Stimulated activated effector memory CD8-positive, alpha-beta T cell treated with anti-CD3 and anti-CD28 coated beads, Interleukin-12 subunit alpha, Interleukin-12 subunit beta, amount 100 ng/mL, for 72 hours (primary cell): ENCODE data around the gene TSPO.

Experiments used
- ATAC-seq: fragments of 150-1000 bp; cut with Tn5 transposase; 2 replicates; pipeline ENCODE4 v1.10.0; 2021
- DNase-seq, 2 donors: peaks; one replicate each; pipeline ENCODE4 v3.0.0; 2021 to 2022; ENCODE audit warnings: low spot score in 2 of 2
- H3K27ac Mint-ChIP-seq: one replicate; pipeline ENCODE4 v1.8.0; 2022; ENCODE audit warnings: mild to moderate bottlenecking, mixed read lengths
- H3K36me3 Mint-ChIP-seq: one replicate; pipeline ENCODE4 v1.8.0; 2022; ENCODE audit warnings: mild to moderate bottlenecking, mixed read lengths
- H3K4me1 Mint-ChIP-seq: one replicate; pipeline ENCODE4 v1.8.0; 2022; ENCODE audit warnings: mixed read lengths
- H3K4me3 Mint-ChIP-seq: one replicate; pipeline ENCODE4 v1.8.0; 2022; ENCODE audit warnings: mild to moderate bottlenecking, mixed read lengths
- H3K9me3 Mint-ChIP-seq: one replicate; pipeline ENCODE4 v1.8.0; 2022; ENCODE audit warnings: mixed read lengths

Gene TSPO

GRCh38 chr22:43163241-43163795 lies 12.0 kb downstream of the TSPO start:
- no peak for DNase-seq
- Mint-ChIP-seq H3K36me3 (peaks cover 28% of the 10 kb centered on the region), H3K4me1 (peaks cover 12% of the 10 kb centered on the region), H3K4me3 (no peak overlapping the region), H3K9me3 (no peaks in the 10 kb centered on the region), H3K27ac (peak overlapping the region; percentile 46)
- no peak for ATAC-seq

GRCh38 chr22:43164636-43165035 lies 13.3 kb downstream of the TSPO start:
- Mint-ChIP-seq H3K4me3 (no peak overlapping the region), H3K4me1 (peaks cover 7% of the 10 kb centered on the region), H3K36me3 (peaks cover 28% of the 10 kb centered on the region), H3K9me3 (no peaks in the 10 kb centered on the region), H3K27ac (peak overlapping the region; percentile 46)
- ATAC-seq: no peak
- DNase-seq: no peak

GRCh38 chr22:43166132-43166930 lies 15.0 kb downstream of the TSPO start:
- no peak overlapping the region for H3K4me3 Mint-ChIP-seq
- no peak overlapping the region for H3K27ac Mint-ChIP-seq
- H3K36me3 Mint-ChIP-seq: peaks cover 39% of the 10 kb centered on the region
- H3K9me3 Mint-ChIP-seq: no peaks in the 10 kb centered on the region
- ATAC-seq (no peak), DNase-seq (no peak)
- peaks cover 7% of the 10 kb centered on the region for H3K4me1 Mint-ChIP-seq

- DNase-seq: no peak
- H3K4me3 Mint-ChIP-seq: no peak overlapping the region
- ATAC-seq: no peak
- no peak overlapping the region for H3K27ac Mint-ChIP-seq
- peaks cover 37% of the 10 kb centered on the region for H3K36me3 Mint-ChIP-seq
- no peaks in the 10 kb centered on the region for H3K9me3 Mint-ChIP-seq
- peaks cover 7% of the 10 kb centered on the region for H3K4me1 Mint-ChIP-seq
These were observed 15.7 kb downstream of the TSPO start for GRCh38 chr22:43167001-43167589.

DNA sequence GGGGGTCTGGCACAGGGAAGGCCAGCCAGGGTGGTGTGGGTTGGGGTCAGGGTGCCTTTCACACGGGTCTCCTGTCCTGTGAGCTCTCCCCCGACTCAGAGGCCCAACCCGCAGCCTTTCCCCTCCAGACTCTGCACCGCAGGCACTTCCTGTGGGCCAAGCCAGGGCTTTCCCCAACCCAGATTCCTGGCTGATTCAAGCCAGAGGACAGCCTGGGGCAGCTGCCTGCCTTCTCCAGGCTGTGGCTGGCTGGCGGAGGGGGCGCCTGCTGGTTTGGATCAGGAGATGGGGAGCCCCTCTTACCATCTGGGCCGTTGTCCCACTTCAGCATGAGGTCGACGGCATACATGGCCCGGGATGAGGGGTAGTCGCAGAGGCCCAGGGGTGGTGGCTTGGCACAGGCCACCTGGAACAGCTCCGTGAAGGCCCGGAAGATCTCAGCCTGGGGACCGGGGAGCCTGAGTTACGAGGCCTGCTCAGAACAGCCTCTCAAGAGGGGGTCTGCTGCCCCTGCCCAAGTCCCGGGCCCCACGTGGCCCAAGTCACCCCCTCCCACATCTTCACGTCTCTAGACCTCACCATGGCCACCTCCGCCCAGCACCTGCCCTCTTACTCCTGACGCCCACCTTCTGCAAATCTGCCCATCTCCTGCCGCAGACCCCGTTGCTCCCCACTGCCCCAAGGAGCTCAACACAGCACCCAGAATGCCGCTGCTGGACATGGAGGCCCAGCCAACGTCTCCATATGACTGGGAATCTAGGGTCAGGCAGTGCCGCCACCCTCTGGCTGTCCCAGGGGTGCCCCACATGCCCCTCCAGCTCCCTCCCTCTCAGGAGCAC lies 17.3 kb downstream of the TSPO start:
- Mint-ChIP-seq H3K9me3 (no peaks in the 10 kb centered on the region), H3K4me3 (no peak overlapping the region), H3K36me3 (peaks cover 48% of the 10 kb centered on the region), H3K27ac (peak overlapping the region; percentile 68), H3K4me1 (peaks cover 7% of the 10 kb centered on the region)
- DNase-seq (no peak), ATAC-seq (no peak)

DNA sequence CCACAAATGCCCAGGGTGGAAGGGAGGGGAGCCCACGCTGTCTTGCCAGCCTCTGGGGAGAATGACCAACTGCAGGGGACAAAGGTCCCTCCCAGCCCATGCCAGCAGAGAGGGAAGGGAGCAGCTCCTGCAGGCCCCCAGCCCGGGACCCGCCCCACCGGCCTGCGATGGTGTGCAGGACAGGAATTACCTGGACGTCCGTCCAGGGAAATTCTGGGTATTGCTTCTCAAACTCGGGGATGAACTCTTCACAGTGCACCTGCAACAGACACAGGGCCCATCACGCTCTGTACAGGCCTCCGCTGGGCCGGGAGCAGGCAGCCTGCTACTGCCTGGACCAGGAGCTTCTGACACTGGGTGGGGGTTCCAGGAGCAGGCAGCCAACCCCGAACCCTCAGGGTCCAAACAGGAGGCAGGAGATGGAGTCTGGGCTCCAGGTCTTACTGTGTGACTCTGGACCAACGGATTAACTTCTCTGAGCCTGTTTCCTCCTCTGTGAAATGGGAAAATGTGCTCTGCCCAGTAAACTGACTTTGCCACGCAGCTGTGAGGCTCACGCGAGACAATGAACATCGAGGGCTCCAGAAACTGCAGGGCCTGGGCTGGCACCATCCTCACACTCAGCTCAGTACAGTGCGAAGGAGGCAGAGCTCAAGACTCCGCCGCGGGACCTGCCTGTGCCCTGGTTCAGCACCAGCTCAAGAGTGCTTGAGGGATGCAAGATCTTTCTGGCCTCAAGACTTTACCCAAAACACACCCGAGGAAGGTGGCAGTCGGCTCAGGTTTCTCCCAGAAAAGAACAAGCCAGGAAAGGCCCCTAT lies 18.2 kb downstream of the TSPO start:
- peaks cover 1% of the 10 kb centered on the region for H3K4me1 Mint-ChIP-seq
- no peak for DNase-seq
- no peak overlapping the region for H3K4me3 Mint-ChIP-seq
- H3K27ac Mint-ChIP-seq: peak overlapping the region; percentile 68
- ATAC-seq: no peak
- no peaks in the 10 kb centered on the region for H3K9me3 Mint-ChIP-seq
- peaks cover 40% of the 10 kb centered on the region for H3K36me3 Mint-ChIP-seq

- H3K27ac Mint-ChIP-seq: no peak overlapping the region
- peaks cover 39% of the 10 kb centered on the region for H3K36me3 Mint-ChIP-seq
These were observed 18.7 kb downstream of the TSPO start for GRCh38 chr22:43170131-43170480.

GRCh38 chr22:43171019-43171491 lies 19.7 kb downstream of the TSPO start:
- Mint-ChIP-seq H3K4me3 (no peak overlapping the region), H3K27ac (peak overlapping the region; percentile 10), H3K4me1 (no peaks in the 10 kb centered on the region), H3K9me3 (no peaks in the 10 kb centered on the region), H3K36me3 (peaks cover 49% of the 10 kb centered on the region)
- ATAC-seq (peak; percentile 5), DNase-seq (no peak)

More at GRCh38 chr22:43170131-43170480, 18.7 kb downstream of the TSPO start:
- Mint-ChIP-seq H3K4me3 (no peak overlapping the region), H3K9me3 (no peaks in the 10 kb centered on the region), H3K4me1 (no peaks in the 10 kb centered on the region)
- DNase-seq: no peak
- ATAC-seq: no peak

GRCh38 chr22:43171607-43172006 lies 20.2 kb downstream of the TSPO start:
- DNase-seq (no peak), ATAC-seq (no peak)
- Mint-ChIP-seq H3K9me3 (no peaks in the 10 kb centered on the region), H3K27ac (no peak overlapping the region), H3K36me3 (peaks cover 54% of the 10 kb centered on the region), H3K4me1 (no peaks in the 10 kb centered on the region), H3K4me3 (no peak overlapping the region)

GRCh38 chr22:43172191-43172590 lies 20.8 kb downstream of the TSPO start:
- no peak for DNase-seq
- Mint-ChIP-seq H3K4me1 (no peaks in the 10 kb centered on the region), H3K36me3 (peaks cover 59% of the 10 kb centered on the region), H3K27ac (no peak overlapping the region), H3K9me3 (no peaks in the 10 kb centered on the region), H3K4me3 (no peak overlapping the region)
- no peak for ATAC-seq

- Mint-ChIP-seq H3K27ac (no peak overlapping the region), H3K4me3 (no peak overlapping the region), H3K4me1 (no peaks in the 10 kb centered on the region), H3K36me3 (peaks cover 65% of the 10 kb centered on the region), H3K9me3 (no peaks in the 10 kb centered on the region)
- no peak for DNase-seq
- ATAC-seq: no peak
These were observed 22.2 kb downstream of the TSPO start for GRCh38 chr22:43173566-43173965.

DNA sequence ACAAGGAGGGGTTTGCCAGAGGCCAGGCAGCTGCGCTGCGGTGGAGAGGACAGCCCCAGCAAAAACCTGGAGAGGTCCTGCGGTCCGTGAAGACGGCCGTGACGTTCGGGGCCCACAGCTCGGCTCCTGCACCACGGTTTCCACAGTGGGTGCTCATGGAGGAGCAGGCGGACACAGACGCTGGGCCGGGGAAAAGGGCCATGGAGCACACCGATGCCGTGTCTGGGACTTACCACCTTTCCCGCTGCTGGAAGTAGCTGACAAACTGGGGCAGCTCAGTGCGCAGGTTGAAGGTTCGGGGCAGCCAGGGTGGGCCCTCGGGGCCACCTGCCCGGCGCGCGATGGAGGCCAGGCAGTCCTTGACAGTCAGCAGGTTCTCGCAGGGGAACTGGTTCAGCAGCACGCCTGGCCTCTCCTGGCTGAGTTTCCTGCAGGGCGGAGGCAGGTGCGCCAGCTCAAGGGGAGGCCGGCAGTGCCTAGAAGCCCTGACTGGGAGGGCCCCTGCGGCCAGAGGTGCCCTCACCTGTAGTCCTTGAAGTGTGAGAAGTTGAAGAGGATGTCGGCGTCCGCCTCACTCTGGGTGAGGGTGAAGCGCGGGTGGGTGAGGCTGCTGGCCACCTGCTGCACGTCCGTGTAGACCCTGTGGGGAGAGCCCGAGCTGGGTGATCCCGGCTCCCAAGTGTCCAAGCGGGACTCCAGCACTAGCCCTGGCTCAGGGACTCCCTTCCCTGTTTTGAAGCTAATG lies 22.8 kb downstream of the TSPO start:
- H3K4me3 Mint-ChIP-seq: no peak overlapping the region
- H3K9me3 Mint-ChIP-seq: no peaks in the 10 kb centered on the region
- no peak for DNase-seq
- no peaks in the 10 kb centered on the region for H3K4me1 Mint-ChIP-seq
- ATAC-seq: no peak
- no peak overlapping the region for H3K27ac Mint-ChIP-seq
- H3K36me3 Mint-ChIP-seq: peaks cover 70% of the 10 kb centered on the region

- Mint-ChIP-seq H3K36me3 (peaks cover 72% of the 10 kb centered on the region), H3K9me3 (no peaks in the 10 kb centered on the region), H3K4me1 (no peaks in the 10 kb centered on the region), H3K27ac (no peak overlapping the region), H3K4me3 (no peak overlapping the region)
- no peak for ATAC-seq
- no peak for DNase-seq
These were observed 23.7 kb downstream of the TSPO start for GRCh38 chr22:43174941-43175531.

- H3K36me3 Mint-ChIP-seq: peaks cover 62% of the 10 kb centered on the region
- no peak for DNase-seq
- ATAC-seq: no peak
- no peaks in the 10 kb centered on the region for H3K9me3 Mint-ChIP-seq
- H3K4me3 Mint-ChIP-seq: no peak overlapping the region
- no peaks in the 10 kb centered on the region for H3K4me1 Mint-ChIP-seq
- no peak overlapping the region for H3K27ac Mint-ChIP-seq
These were observed 24.7 kb downstream of the TSPO start for GRCh38 chr22:43176090-43176489.
